ENCODE data around the gene PTPRO. TPM values are rescaled to one million over a fixed set of nuclear protein-coding genes. Genes with fewer than 3 reads are reported as not detected.

The PTPRO gene
- total RNA-seq, 1 donor from 2014 or later: 0.75 TPM

DNA sequence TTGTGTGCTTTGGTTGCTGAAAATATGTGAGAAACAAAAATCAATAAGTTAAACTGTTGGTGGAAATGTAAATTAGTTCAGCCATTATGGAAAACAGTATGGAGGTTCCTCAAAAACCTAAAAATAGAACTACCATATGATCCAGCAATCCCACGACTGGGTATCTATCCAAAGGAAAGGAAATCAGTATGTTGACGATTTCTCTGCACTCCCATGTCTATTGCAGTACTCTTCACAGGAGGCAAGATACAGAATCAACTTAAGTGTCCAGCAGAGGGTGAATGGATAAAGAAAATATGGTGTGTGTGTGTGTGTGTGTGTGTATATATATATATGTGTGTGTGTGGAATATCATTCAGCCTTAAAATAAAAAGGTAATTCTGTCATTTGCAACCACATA is 159.5 kb downstream of the PTPRO start:
- no peaks in the 10 kb centered on the region for H3K36me3 Mint-ChIP-seq (ENCODE audit: unreplicated experiment)
- H3K27ac Mint-ChIP-seq (ENCODE audit: unreplicated experiment): no peak overlapping the region
- no peak for DNase-seq (ENCODE audit: extremely low spot score, unreplicated experiment)
- H3K27me3 Mint-ChIP-seq (ENCODE audit: unreplicated experiment): peaks cover 49% of the 10 kb centered on the region
- TF ChIP-seq, protein P1, sequence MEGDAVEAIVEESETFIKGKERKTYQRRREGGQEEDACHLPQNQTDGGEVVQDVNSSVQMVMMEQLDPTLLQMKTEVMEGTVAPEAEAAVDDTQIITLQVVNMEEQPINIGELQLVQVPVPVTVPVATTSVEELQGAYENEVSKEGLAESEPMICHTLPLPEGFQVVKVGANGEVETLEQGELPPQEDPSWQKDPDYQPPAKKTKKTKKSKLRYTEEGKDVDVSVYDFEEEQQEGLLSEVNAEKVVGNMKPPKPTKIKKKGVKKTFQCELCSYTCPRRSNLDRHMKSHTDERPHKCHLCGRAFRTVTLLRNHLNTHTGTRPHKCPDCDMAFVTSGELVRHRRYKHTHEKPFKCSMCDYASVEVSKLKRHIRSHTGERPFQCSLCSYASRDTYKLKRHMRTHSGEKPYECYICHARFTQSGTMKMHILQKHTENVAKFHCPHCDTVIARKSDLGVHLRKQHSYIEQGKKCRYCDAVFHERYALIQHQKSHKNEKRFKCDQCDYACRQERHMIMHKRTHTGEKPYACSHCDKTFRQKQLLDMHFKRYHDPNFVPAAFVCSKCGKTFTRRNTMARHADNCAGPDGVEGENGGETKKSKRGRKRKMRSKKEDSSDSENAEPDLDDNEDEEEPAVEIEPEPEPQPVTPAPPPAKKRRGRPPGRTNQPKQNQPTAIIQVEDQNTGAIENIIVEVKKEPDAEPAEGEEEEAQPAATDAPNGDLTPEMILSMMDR (IDR thresholded peaks at IDR 0.05): no peak
- H3K9me3 Mint-ChIP-seq (ENCODE audit: unreplicated experiment): no peaks in the 10 kb centered on the region
- no peaks in the 10 kb centered on the region for H3K4me1 Mint-ChIP-seq (ENCODE audit: unreplicated experiment)
- no peak overlapping the region for H3K4me3 Mint-ChIP-seq (ENCODE audit: unreplicated experiment)

DNA sequence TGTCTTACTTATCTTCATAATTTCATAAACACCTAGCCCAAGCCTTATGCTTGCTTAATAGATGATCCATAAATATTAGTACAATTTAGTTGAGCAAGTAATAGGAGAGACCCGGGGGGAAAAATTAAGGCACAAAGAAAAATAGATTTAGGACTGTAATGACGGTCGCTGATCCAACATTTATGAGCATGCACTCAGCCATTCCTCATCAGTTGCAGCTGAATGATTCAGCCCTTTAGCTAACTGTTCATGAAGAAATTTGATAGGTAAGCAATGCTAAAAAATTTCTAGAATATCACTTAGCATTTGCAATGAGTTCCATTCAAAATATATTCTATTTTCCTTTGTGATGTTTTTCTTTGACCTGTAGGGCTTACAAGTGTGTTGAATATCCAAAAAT is 163.2 kb downstream of the PTPRO start:
- Mint-ChIP-seq H3K9me3 (ENCODE audit: unreplicated experiment) (no peaks in the 10 kb centered on the region), H3K27ac (ENCODE audit: unreplicated experiment) (no peak overlapping the region), H3K4me3 (ENCODE audit: unreplicated experiment) (no peak overlapping the region), H3K27me3 (ENCODE audit: unreplicated experiment) (peaks cover 58% of the 10 kb centered on the region), H3K36me3 (ENCODE audit: unreplicated experiment) (no peaks in the 10 kb centered on the region), H3K4me1 (ENCODE audit: unreplicated experiment) (no peaks in the 10 kb centered on the region)
- DNase-seq (ENCODE audit: extremely low spot score, unreplicated experiment): no peak
- TF ChIP-seq, protein P1 (IDR thresholded peaks at IDR 0.05): no peak

DNA sequence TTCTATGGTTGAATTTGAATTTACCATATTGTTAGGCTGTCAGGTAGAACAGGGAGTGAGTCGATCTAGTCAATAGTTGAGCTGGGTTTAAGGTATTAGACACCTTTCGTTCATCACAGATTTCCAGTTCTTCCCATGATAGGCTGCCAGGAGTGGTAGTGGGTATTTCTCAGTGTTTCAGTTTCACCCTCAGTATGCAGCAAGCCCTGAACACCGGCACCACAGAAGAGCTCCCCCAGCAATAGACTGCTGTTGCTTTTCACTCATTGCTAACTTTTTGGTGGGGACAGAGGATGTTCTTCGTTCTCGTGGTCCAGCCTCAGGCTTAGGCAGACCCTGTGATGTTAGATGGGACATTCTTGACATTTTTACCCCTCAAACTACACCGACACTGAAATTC is 164.6 kb downstream of the PTPRO start:
- TF ChIP-seq, protein P1 (IDR thresholded peaks at IDR 0.05): no peak
- no peaks in the 10 kb centered on the region for H3K36me3 Mint-ChIP-seq (ENCODE audit: unreplicated experiment)
- H3K4me3 Mint-ChIP-seq (ENCODE audit: unreplicated experiment): no peak overlapping the region
- H3K27me3 Mint-ChIP-seq (ENCODE audit: unreplicated experiment): peaks cover 57% of the 10 kb centered on the region
- no peak overlapping the region for H3K27ac Mint-ChIP-seq (ENCODE audit: unreplicated experiment)
- no peaks in the 10 kb centered on the region for H3K4me1 Mint-ChIP-seq (ENCODE audit: unreplicated experiment)
- H3K9me3 Mint-ChIP-seq (ENCODE audit: unreplicated experiment): no peaks in the 10 kb centered on the region
- no peak for DNase-seq (ENCODE audit: extremely low spot score, unreplicated experiment)

DNA sequence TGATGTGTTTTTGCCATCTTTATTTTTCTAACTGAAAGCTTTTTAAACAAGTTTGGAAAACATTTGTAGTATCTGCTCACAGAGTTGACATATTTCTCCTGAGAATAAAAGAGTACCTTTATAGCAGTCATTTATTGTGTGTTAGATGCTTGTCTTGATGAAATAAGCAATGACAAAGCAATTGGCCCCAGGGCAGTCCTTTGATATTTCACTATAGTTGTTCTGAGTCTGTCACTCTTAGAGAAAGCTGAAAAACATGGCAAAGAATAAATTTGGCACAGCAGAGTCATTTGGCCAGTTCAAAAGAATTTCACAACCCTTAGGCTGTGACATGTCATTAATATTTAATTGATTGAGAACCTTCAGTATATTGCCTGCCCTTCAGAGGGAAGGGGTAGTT is 166.2 kb downstream of the PTPRO start:
- H3K4me3 Mint-ChIP-seq (ENCODE audit: unreplicated experiment): no peak overlapping the region
- H3K9me3 Mint-ChIP-seq (ENCODE audit: unreplicated experiment): no peaks in the 10 kb centered on the region
- no peaks in the 10 kb centered on the region for H3K4me1 Mint-ChIP-seq (ENCODE audit: unreplicated experiment)
- peaks cover 61% of the 10 kb centered on the region for H3K27me3 Mint-ChIP-seq (ENCODE audit: unreplicated experiment)
- DNase-seq (ENCODE audit: extremely low spot score, unreplicated experiment): no peak
- no peaks in the 10 kb centered on the region for H3K36me3 Mint-ChIP-seq (ENCODE audit: unreplicated experiment)
- TF ChIP-seq, protein P1 (IDR thresholded peaks at IDR 0.05): no peak
- H3K27ac Mint-ChIP-seq (ENCODE audit: unreplicated experiment): no peak overlapping the region

DNA sequence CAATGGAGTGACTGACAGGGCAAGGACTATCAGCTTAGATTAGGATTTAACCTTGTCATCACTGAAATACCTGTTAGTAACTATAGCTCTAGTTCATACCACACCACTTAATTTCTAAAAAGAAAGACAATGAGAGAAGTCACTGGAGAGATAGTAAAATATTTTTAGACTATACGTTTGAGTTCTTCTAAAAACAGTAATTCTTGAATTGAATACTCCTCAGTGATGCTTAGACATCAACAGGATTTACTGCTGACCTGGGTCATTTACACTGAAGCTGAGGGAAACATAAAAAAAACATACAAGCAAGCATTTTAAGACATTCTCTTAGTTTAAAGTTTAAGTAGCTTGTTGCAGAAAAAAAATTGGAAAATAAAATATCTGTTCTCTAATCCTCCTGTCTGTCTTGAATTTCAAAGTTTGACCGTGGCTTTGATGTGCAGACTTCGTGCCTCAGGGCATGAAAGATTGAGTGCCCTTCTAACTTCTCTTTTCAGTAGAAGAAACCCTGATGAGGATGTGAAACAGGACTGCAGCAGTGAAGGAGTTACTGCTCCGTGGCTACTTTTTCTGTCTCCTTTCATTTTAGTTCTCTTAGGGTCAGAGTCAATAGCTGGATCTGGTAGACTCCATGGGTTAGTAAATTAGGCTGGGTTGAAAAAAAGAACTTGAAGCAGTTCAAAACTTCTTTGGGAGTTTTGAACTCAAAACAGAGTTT is 172.2 kb downstream of the PTPRO start:
- Mint-ChIP-seq H3K9me3 (ENCODE audit: unreplicated experiment) (no peaks in the 10 kb centered on the region), H3K27ac (ENCODE audit: unreplicated experiment) (no peak overlapping the region), H3K4me1 (ENCODE audit: unreplicated experiment) (peaks cover 21% of the 10 kb centered on the region), H3K27me3 (ENCODE audit: unreplicated experiment) (peaks cover 52% of the 10 kb centered on the region), H3K36me3 (ENCODE audit: unreplicated experiment) (no peaks in the 10 kb centered on the region), H3K4me3 (ENCODE audit: unreplicated experiment) (no peak overlapping the region)
- DNase-seq (ENCODE audit: extremely low spot score, unreplicated experiment): no peak
- TF ChIP-seq, protein P1 (IDR thresholded peaks at IDR 0.05): no peak

Measured in osteocyte (in vitro differentiated cells).